ENCODE measurements around the gene NTRK2.
"Not testable (repeated sequence)": the region's sequence is repeated elsewhere in the genome, so short reads cannot be mapped to it uniquely, and the experiment has no call there.

NTRK2 gene

DNA sequence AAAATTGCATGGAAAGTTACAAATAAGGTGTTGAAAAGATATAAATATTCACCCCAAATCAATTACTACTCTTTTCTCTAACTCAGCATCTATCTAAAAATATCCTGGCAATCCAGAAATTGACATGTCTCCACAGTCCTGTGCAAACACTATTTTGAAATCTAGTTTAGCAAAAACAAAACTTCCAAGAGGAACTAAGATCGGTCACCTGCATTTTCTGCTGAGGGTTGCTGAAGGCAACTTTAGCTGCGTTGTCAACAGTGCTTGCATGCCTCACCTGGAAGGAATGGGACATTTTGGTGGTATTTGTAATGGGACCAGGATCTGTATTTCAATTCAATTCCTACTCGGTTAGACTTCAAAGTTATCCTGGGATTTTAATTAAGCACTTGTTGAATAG lies 398.3 kb downstream of the NTRK2 start:
- no peak for DNase-seq (ENCODE audit: low read depth)

GRCh38 chr9:85069421-85069820 lies 399.9 kb downstream of the NTRK2 start:
- DNase-seq (ENCODE audit: low read depth), result not testable (repeated sequence)

All from fibroblast of gingiva (primary cell).